ENCODE results near the gene GUCA2A.
"Not testable (repeated sequence)": the region's sequence is repeated elsewhere in the genome, so short reads cannot be mapped to it uniquely, and the experiment has no call there.

GUCA2A gene
- total RNA-seq, result 0 to 0.55 (median 0) reads per million in 17 experiments

- no peak for DNase-seq
These were observed at the start of gene GUCA2A for GRCh38 chr1:42164551-42165420. Gene GUCA2A (minus strand): TSS chr1:42164745. CDS start chr1:42164712, 33 bp downstream.

GRCh38 chr1:42211224-42211623, 46.7 kb upstream of the GUCA2A start:
- no peak for DNase-seq

- DNase-seq, result no peak
These were observed 46.0 kb upstream of the GUCA2A start for GRCh38 chr1:42210421-42211133.

- DNase-seq, result no peak
These were observed 45.1 kb upstream of the GUCA2A start for GRCh38 chr1:42209526-42210251.

- not testable (repeated sequence) for DNase-seq
These were observed 42.4 kb upstream of the GUCA2A start for GRCh38 chr1:42206930-42207329.

- no peak for DNase-seq
These were observed 41.6 kb upstream of the GUCA2A start for GRCh38 chr1:42206164-42206563.

GRCh38 chr1:42201986-42202385, 37.4 kb upstream of the GUCA2A start:
- no peak for DNase-seq

- no peak for DNase-seq
These were observed 33.7 kb upstream of the GUCA2A start for GRCh38 chr1:42198251-42198650.

- no peak for DNase-seq
These were observed 31.3 kb upstream of the GUCA2A start for GRCh38 chr1:42195841-42196240.

GRCh38 chr1:42192106-42192505, 27.6 kb upstream of the GUCA2A start:
- no peak for DNase-seq

GRCh38 chr1:42191319-42191718, 26.8 kb upstream of the GUCA2A start:
- no peak for DNase-seq

- DNase-seq, result no peak
These were observed 25.6 kb upstream of the GUCA2A start for GRCh38 chr1:42189931-42190853.

GRCh38 chr1:42186152-42186551, 21.6 kb upstream of the GUCA2A start:
- no peak for DNase-seq

- no peak for DNase-seq
These were observed 20.1 kb upstream of the GUCA2A start for GRCh38 chr1:42184616-42185015.

- DNase-seq, result no peak
These were observed 19.4 kb upstream of the GUCA2A start for GRCh38 chr1:42183957-42184268.

- DNase-seq, result no peak
These were observed 18.8 kb upstream of the GUCA2A start for GRCh38 chr1:42183210-42183956.

- no peak for DNase-seq
These were observed 17.1 kb upstream of the GUCA2A start for GRCh38 chr1:42181687-42182086.

GRCh38 chr1:42179900-42180329, 15.4 kb upstream of the GUCA2A start:
- DNase-seq, result no peak

- no peak for DNase-seq
These were observed 14.7 kb upstream of the GUCA2A start for GRCh38 chr1:42179275-42179674.

GRCh38 chr1:42178249-42178648, 13.7 kb upstream of the GUCA2A start:
- DNase-seq, result no peak

GRCh38 chr1:42177541-42177981, 13.0 kb upstream of the GUCA2A start:
- no peak for DNase-seq
